K562 (cell line): ENCODE results near the gene PPM1N. TPM values are rescaled to one million over a fixed set of nuclear protein-coding genes. Genes with fewer than 3 reads are reported as not detected.
A peak's percentile ranks its signal among the peaks of the same experiment; 100 is the strongest.

Source experiments
- ATF4 ChIP-seq: fragments of 450-650 bp; formaldehyde crosslinking; IDR thresholded peaks from 2 replicates; pipeline ENCODE4 v1.4.0; 2022; ENCODE audit warnings: mild to moderate bottlenecking, moderate library complexity
- BRCA1 ChIP-seq, 2 experiments: fragments of 450-650 bp in 1 of 2; sonication (generic) in 1 of 2; formaldehyde crosslinking in 1 of 2; IDR thresholded peaks; 2 replicates each; pipeline versions ENCODE4 v1.5.0 to v1.6.1; 2017 to 2020; ENCODE audit warnings: mild to moderate bottlenecking in 1 of 2, missing genetic modification reagents in 1 of 2
- FOXP4 ChIP-seq: sonication (generic); formaldehyde crosslinking; IDR thresholded peaks from 2 replicates; pipeline ENCODE4 v1.8.0; 2022; ENCODE audit warnings: mild to moderate bottlenecking, missing genetic modification reagents, borderline replicate concordance
- GTF2A2 ChIP-seq: IDR thresholded peaks from 2 replicates; pipeline ENCODE4 v1.6.1; 2016; ENCODE audit warnings: mild to moderate bottlenecking, missing genetic modification characterization, missing compliant biosample characterization
- KAT2B ChIP-seq: IDR thresholded peaks from one replicate; pipeline ENCODE4 v1.6.1; 2012; ENCODE audit warnings: low read depth, mild to moderate bottlenecking, control low read depth, inconsistent platforms, low read length, moderate library complexity
- MXD1 ChIP-seq: fragments of 250-450 bp; sonication (Bioruptor Pico); IDR thresholded peaks from 2 replicates; pipeline ENCODE4 v1.8.0; 2021; ENCODE audit warnings: borderline replicate concordance, mild to moderate bottlenecking, moderate library complexity; ENCODE audit not compliant: poor library complexity, severe bottlenecking
- PATZ1 ChIP-seq: fragments of 250-450 bp; sonication (Bioruptor Pico); IDR thresholded peaks from 2 replicates; pipeline ENCODE4 v1.5.0; 2020; ENCODE audit warnings: mild to moderate bottlenecking, borderline replicate concordance
- PCBP2 ChIP-seq: fragments of 200-400 bp; formaldehyde crosslinking; IDR thresholded peaks from 2 replicates; pipeline ENCODE4 v1.6.1; 2018; ENCODE audit warnings: low read length, low read depth, mild to moderate bottlenecking, moderate library complexity; ENCODE audit not compliant: poor library complexity, severe bottlenecking
- RBM17 ChIP-seq: fragments of 200-400 bp; formaldehyde crosslinking; IDR thresholded peaks from 2 replicates; pipeline ENCODE4 v1.6.1; 2017; ENCODE audit warnings: low read depth, mild to moderate bottlenecking, low read length, borderline replicate concordance
- SAP30 ChIP-seq: fragments of 200-600 bp; sonication (generic); IDR thresholded peaks from 2 replicates; pipeline ENCODE4 v1.6.1; 2012; ENCODE audit warnings: borderline replicate concordance, low read depth, mild to moderate bottlenecking, moderate library complexity, low read length, control low read depth, inconsistent platforms; ENCODE audit not compliant: insufficient read depth, poor library complexity, severe bottlenecking
- SFPQ ChIP-seq: fragments of 200-400 bp; formaldehyde crosslinking; IDR thresholded peaks from 2 replicates; pipeline ENCODE4 v1.6.1; 2017; ENCODE audit warnings: mild to moderate bottlenecking, low read depth, low read length, moderate library complexity
- SRSF1 ChIP-seq: fragments of 200-400 bp; formaldehyde crosslinking; IDR thresholded peaks from 2 replicates; pipeline ENCODE4 v1.6.1; 2017; ENCODE audit warnings: mild to moderate bottlenecking, low read depth, low read length, moderate library complexity
- TARDBP ChIP-seq: fragments of 450-650 bp; IDR thresholded peaks from 2 replicates; pipeline ENCODE4 v1.6.1; 2016
- YY1 ChIP-seq, 3 experiments: IDR thresholded peaks; 2 replicates each; pipeline ENCODE4 v1.6.1; 2011; ENCODE audit warnings: low read length in 2 of 3, mild to moderate bottlenecking in 2 of 3, moderate library complexity in 2 of 3, borderline replicate concordance in 1 of 3, control low read depth in 1 of 3, low read depth in 1 of 3; ENCODE audit not compliant: insufficient read depth in 3 of 3, insufficient replicate concordance in 2 of 3, control insufficient read depth in 1 of 3, insufficient read length in 1 of 3; ENCODE audit errors: extremely low read depth in 1 of 3
- ZNF133 ChIP-seq: fragments of 250-450 bp; sonication (Bioruptor Pico); IDR thresholded peaks from 2 replicates; pipeline ENCODE4 v1.4.0; 2020; ENCODE audit warnings: mild to moderate bottlenecking
- ZNF253 ChIP-seq: fragments of 250-450 bp; sonication (Bioruptor Pico); conservative IDR thresholded peaks from 2 replicates; pipeline ENCODE4 v1.6.1; 2021; ENCODE audit warnings: mild to moderate bottlenecking
- ZSCAN29 ChIP-seq: fragments of 450-650 bp; IDR thresholded peaks from 2 replicates; pipeline ENCODE4 v1.6.1; 2017
- polyA plus RNA-seq, 8 experiments: library from polyadenylated mRNA; depleted of rRNA in 4 of 8; stranded (reverse) in 5 of 8; unstranded in 3 of 8; fragments of >200 nt; fragmentation: Nextera tagmentation in 2 of 8; fragmentation: Illumina TruSeq in 1 of 8; extraction: Ambion mirVana in 2 of 8; extraction: Trizol in 1 of 8; gene quantifications; 2 replicates each; pipeline versions ENCODE4 v1.2.1 to v1.2.3, GENCODE V29; 2011 to 2014; ENCODE audit warnings: inconsistent platforms in 1 of 8, missing spikeins in 1 of 8
- total RNA-seq, 7 experiments: library from RNA; depleted of rRNA in 6 of 7; stranded (reverse); fragments of >200 nt in 6 of 7; fragmentation: Illumina TruSeq in 2 of 7; extraction: Trizol in 2 of 7; gene quantifications; 2 replicates each; pipeline versions ENCODE4 v1.2.1 to v1.2.3, GENCODE V29; 2011 to 2021; ENCODE audit warnings: low replicate concordance in 1 of 7

PPM1N gene
- total and polyA plus RNA-seq, 9 of the 15 experiments (the other 6 are each of a cell fraction or from before 2014, with no cell fraction given), result 4.5 to 15.6 (median 8.7) TPM

GRCh38 chr19:45455707-45456499 is 42.3 kb upstream of the PPM1N start (continued):
- TF ChIP-seq SFPQ, result no peak
- no peak for TF ChIP-seq ZNF253
- TF ChIP-seq KAT2B, result no peak
- TF ChIP-seq YY1 (IDR thresholded peaks at IDR 0.05; ENCODE audit: borderline replicate concordance in 1 of 3, control insufficient read depth in 1 of 3, extremely low read depth in 1 of 3, insufficient read depth in 3 of 3, insufficient read length in 1 of 3, insufficient replicate concordance in 2 of 3, low read depth in 1 of 3, low read length in 2 of 3), result no peak
- no peak for TF ChIP-seq MXD1 (CRISPR knock-in tag)
- no peak for TF ChIP-seq SRSF1
- no peak for TF ChIP-seq GTF2A2 (tag)
- TF ChIP-seq ZNF133 (CRISPR knock-in tag), result no peak
- no peak for TF ChIP-seq ZSCAN29
- no peak for TF ChIP-seq RBM17
- no peak for TF ChIP-seq TARDBP
- TF ChIP-seq SAP30, result peak; percentile 83
- no peak for TF ChIP-seq BRCA1 (IDR thresholded peaks at IDR 0.05)
- TF ChIP-seq BRCA1 (CRISPR knock-in tag; IDR thresholded peaks at IDR 0.05), result no peak
- TF ChIP-seq ATF4 (CRISPR knock-in tag), result peak; percentile 28; the same call in 1 of the 2 replicates
- no peak for TF ChIP-seq PCBP2
- no peak for TF ChIP-seq PATZ1
- TF ChIP-seq FOXP4 (CRISPR knock-in tag), result 0 out of 2 replicates have a peak, but pooled peaks have one; percentile 57
